Esophagus squamous epithelium (tissue), 4 donors: ENCODE data around the gene MED15.
"Not testable (repeated sequence)": the region's sequence is repeated elsewhere in the genome, so short reads cannot be mapped to it uniquely, and the experiment has no call there.

Experiments used
- CTCF ChIP-seq, 6 experiments: fragments of 450-650 bp in 4 of 6; fragments of 200-600 bp in 2 of 6; sonication (generic) in 2 of 6; IDR thresholded peaks; one replicate each; pipeline ENCODE4 v1.5.1; 2016 to 2019; ENCODE audit warnings: antibody characterized with exemption in 6 of 6, mild to moderate bottlenecking in 4 of 6, moderate library complexity in 4 of 6
- POLR2A ChIP-seq, 4 donors: fragments of 450-650 bp; IDR thresholded peaks; one replicate each; pipeline ENCODE4 v1.6.1; 2017; ENCODE audit warnings: antibody characterized with exemption in 4 of 4, mild to moderate bottlenecking in 4 of 4, moderate library complexity in 3 of 4

DNA sequence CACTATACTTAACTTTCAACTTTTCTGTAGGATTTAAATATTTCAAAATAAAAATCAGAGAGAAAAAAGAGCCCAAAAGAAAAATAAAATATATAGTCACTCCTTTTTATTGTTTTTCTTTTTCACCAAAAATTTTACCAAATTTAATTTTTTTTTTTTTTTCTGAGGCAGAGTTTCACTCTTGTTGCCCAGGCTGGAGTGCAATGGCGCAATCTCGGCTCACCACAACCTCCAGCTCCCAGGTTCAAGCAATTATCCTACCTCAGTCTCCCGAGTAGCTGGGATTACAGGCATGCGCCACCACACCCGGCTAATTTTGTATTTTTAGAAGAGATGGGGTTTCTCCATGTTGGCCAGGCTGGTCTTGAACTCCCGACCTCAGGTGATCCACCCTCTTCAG lies 29.4 kb upstream of the MED15 start:
- not testable (repeated sequence) for TF ChIP-seq CTCF, POLR2A (IDR thresholded peaks at IDR 0.05)
